LNCAP (cell line): ENCODE results near the gene CASKIN2.

ENCODE experiments used
- TF ChIP-seq, protein P1 (sequence below): fragments of 450-650 bp; IDR thresholded peaks from 2 replicates; pipeline ENCODE4 v1.5.1; 2017; ENCODE audit warnings: mild to moderate bottlenecking

Gene CASKIN2

DNA sequence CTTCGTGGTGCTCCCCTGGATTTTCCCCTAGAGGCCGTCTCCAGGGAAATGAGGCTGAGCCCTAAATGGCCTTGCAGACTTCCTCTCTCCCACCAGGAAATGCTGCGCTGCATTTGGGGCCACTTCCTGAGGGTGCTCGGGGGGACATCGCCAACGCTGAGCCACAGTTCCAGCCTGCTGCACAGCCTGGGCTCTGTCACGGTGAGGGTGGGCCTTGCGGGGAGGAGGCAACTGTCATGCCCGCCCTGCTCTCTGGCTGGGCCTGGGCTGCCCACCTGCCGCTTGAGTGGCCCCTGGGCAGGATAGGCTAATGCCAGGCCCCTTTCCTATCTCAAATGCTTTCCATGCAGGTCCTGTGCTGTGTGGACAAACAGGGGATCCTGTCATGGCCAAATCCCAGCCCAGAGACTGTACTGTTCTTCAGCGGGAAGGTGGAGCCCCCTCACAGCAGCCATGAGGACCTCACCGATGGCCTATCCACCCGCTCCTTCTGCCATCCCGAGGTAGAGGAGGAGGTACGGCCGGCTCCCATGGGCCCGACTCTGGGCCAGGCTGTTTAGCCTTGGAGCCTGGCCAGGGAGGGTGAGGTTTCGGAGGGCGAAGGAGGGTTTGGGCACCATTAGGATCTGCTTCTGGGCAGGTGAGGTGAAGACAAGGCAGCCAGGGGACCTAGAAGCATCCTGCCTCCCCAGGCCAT, 24.2 kb downstream of the CASKIN2 start:
- TF ChIP-seq, protein P1, sequence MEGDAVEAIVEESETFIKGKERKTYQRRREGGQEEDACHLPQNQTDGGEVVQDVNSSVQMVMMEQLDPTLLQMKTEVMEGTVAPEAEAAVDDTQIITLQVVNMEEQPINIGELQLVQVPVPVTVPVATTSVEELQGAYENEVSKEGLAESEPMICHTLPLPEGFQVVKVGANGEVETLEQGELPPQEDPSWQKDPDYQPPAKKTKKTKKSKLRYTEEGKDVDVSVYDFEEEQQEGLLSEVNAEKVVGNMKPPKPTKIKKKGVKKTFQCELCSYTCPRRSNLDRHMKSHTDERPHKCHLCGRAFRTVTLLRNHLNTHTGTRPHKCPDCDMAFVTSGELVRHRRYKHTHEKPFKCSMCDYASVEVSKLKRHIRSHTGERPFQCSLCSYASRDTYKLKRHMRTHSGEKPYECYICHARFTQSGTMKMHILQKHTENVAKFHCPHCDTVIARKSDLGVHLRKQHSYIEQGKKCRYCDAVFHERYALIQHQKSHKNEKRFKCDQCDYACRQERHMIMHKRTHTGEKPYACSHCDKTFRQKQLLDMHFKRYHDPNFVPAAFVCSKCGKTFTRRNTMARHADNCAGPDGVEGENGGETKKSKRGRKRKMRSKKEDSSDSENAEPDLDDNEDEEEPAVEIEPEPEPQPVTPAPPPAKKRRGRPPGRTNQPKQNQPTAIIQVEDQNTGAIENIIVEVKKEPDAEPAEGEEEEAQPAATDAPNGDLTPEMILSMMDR, result no peak

DNA sequence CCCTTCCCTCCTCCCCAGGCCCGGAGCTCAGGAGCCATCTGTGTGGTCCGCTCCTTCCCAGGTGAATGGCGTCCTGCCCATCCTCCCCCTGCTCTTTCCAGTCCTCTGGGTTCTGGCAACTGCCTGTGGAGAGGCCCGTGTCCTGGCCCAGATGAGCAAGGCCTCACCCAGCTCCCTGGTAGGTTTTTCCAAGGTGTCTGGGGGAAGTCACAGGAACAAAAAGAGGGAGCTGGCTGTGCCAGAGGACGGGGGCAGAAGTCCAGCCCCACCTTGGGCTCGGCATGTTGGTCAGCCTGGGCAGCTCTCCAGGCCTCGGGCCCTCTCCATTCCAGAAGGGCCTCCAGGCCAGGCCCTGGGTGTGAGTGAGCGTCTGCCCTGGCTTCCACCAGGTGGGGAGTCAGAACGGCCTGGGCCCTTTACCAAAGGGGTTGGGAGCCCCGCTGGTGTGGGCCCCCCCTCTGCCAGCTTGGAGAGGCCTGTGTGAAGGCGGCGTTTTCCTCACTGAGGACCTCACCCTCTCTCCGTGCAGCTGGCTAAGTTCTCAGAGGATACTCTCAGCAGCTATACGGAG, 25.1 kb downstream of the CASKIN2 start:
- TF ChIP-seq, protein P1, result no peak

DNA sequence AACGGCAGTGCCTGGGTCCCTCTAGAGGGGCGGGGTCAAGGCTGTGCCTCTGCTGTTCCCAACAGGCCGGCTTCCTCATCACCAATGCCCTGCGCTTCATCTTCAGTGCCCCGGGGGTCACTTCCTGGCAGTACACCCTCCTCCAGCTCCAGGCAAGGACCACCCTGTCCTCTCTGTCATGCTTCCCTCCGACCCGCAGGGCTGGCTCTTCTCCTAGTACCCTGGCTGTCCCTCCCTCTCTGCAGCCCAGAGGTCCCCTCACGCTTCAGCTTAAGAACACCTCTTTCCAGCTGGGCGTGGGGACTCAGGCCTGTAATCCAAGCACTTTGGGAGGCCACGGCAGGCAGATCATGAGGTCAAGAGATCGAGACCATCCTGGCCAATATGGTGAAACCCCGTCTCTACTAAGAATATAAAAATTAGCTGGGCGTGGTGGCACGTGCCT, 25.8 kb downstream of the CASKIN2 start:
- TF ChIP-seq, protein P1, result no peak

DNA sequence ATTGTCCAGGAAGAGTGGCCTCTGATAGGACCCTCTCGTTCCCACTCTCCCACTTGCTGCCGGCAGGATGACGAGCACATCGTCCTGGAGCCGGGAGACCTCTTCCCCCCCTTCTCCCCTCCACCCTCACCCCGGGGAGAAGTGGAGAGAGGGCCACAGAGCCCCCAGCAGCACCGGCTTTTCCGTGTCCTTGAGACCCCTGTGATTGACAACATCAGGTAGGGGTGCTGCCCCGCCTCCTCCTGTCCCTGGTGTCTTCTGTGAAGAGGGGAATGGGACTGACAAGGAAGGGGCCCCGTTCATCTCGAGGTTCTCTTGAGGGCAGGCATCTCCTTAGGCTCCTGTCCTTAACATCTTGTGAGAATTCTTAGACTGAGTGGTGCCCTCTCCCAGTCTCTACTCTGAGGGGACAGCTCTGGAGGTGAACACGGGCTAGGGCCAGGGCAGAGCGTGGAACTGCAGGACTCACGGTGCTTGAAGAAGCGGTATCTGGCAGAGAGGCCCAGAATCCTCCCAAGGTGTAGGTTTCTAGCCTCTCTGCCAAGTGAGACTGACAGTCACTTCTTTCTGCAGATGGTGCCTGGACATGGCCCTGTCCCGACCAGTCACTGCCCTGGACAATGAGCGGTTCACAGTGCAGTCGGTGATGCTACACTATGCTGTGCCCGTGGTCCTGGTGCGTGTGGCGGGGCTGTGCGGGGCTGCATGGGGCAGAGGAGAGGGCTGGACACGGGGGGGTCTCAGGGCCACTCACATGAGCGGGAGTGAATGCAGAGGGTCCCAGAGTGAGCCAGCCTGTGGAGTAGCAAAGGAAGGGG, 26.4 kb downstream of the CASKIN2 start:
- TF ChIP-seq, protein P1, result no peak

DNA sequence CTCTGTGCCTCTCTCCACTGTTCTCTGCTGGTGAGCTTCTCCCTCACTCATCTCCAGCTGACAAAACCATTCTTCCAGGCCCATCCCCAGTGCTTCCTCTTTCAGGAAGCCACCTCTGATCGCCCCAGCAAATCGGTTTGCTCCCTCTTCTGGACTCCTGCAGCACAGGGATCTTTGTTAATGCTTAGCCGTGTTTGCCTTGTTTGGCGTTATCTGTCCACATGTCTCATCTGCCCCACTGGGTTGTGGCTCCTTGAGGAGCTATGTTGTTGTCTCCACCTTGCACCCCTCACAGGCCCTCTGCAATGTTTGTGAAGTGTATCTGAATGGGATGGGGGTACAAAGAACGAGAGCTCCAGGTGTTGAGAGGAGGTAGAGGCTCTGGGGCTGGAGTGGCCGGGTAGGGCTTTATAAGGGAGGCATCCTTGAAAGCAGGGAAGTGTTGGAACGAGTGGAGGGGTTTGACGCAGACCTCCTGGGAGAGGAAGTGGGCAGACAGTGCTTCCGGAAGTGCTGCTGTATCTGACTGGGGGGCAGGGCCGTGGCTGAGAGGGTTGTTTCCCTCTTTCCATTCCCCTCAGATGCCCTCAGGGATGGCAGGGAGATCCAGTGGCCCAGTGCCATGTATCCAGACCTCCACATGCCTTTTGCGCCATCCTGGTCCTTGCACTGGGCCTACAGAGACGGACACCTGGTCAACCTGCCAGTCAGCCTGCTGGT, 27.8 kb downstream of the CASKIN2 start:
- TF ChIP-seq, protein P1, result no peak

DNA sequence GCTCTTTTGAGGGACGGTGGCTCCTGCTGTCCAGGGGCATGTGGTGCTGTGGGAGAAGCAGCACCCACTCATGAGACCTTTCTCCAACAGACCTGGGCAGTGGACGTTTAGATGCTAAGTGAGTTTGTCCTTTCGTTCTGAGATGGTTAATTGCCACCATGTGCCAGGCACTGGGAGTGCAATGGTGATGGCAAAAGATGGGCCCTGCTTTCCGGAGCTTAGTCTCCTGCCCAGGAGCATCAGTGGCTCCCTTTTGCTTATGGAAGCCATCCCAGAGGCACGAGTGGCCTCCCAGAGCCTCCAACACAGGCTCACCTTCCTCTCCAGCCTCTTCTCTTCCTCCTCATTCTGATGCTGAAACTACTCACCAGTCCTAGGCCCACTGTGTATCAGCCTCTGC, 28.4 kb downstream of the CASKIN2 start:
- TF ChIP-seq, protein P1, result no peak

DNA sequence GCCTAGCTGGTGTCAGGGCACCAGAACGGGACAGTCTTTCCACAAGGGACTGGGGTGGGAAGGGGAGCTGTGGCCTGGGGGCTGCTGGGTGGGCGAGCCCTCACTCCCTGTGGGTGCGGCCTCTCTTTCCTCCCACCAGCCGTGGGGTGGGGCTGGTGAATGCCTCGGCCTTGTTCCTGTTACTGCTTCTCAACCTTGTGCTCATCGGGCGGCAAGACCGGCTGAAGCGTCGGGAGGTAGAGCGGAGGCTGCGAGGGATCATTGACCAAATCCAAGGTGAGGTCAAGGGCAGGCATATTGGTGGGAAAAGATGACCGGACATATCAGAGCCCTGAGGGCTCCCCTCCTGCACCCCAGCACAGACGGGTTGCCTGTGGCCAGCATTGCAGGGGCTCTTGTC, 29.2 kb downstream of the CASKIN2 start:
- TF ChIP-seq, protein P1, result no peak
